H1 (cell line): ENCODE data around the gene TMEM163. TPM values are rescaled to one million over a fixed set of nuclear protein-coding genes. Genes with fewer than 3 reads are reported as not detected.
A peak's percentile ranks its signal among the peaks of the same experiment; 100 is the strongest.

Experiments used
- CTCF ChIA-PET: fragments of 300-600 bp; sonication (Branson Sonifier 250); formaldehyde crosslinking; loops from one replicate; lab custom pipeline; 2021; ENCODE audit not compliant: partially characterized antibody; lab: Charles Lee
- POLR2A ChIA-PET: fragments of 300-600 bp; sonication (Branson Sonifier 250); formaldehyde crosslinking; loops from one replicate; lab custom pipeline; 2021; ENCODE audit warnings: inconsistent platforms; ENCODE audit not compliant: partially characterized antibody; lab: Charles Lee
- DNase-seq, 2 experiments: peaks; one replicate each; pipeline versions ENCODE4 v3.0.0 to v3.0.0-alpha.2; 2010 to 2022; ENCODE audit warnings: low spot score in 2 of 2, low read depth in 1 of 2, mixed read lengths in 1 of 2
- FAIRE-seq: peaks from 2 replicates; lab custom pipeline; 2011; peaks lifted over from hg19 to GRCh38; lab: Jason Lieb, UNC
- H2AFZ ChIP-seq: 2 replicates; pipeline ENCODE4 v1.8.1; 2012; ENCODE audit warnings: low read length, inconsistent platforms
- H2AK5ac ChIP-seq: 2 replicates; pipeline ENCODE4 v1.6.1; 2013; ENCODE audit warnings: low read depth, low read length
- H2BK120ac ChIP-seq: replicated peaks from 2 replicates; pipeline ENCODE3; 2013; ENCODE audit warnings: low read depth, low read length, inconsistent platforms
- H2BK12ac ChIP-seq: 2 replicates; pipeline ENCODE4 v1.6.1; 2013; ENCODE audit warnings: low read depth, low read length
- H2BK15ac ChIP-seq: 2 replicates; pipeline ENCODE4 v1.6.1; 2013; ENCODE audit warnings: low read length
- H2BK20ac ChIP-seq: 2 replicates; pipeline ENCODE4 v1.6.1; 2013; ENCODE audit warnings: low read length
- H2BK5ac ChIP-seq: 2 replicates; pipeline ENCODE4 v1.6.1; 2013; ENCODE audit warnings: low read depth, low read length
- H3K14ac ChIP-seq: 2 replicates; pipeline ENCODE4 v1.6.1; 2013; ENCODE audit warnings: inconsistent platforms; ENCODE audit not compliant: insufficient read length
- H3K18ac ChIP-seq: 2 replicates; pipeline ENCODE4 v1.6.1; 2013; ENCODE audit warnings: low read length; ENCODE audit errors: extremely low read depth
- H3K23ac ChIP-seq: 2 replicates; pipeline ENCODE4 v1.6.1; 2013; ENCODE audit warnings: inconsistent platforms; ENCODE audit not compliant: insufficient read length
- H3K23me2 ChIP-seq: 2 replicates; pipeline ENCODE4 v1.6.1; 2013; ENCODE audit warnings: low read depth, low read length
- H3K27ac ChIP-seq: 2 replicates; pipeline ENCODE4 v1.6.1; 2011; ENCODE audit warnings: low read depth, low read length, inconsistent platforms
- H3K27me3 ChIP-seq, 4 experiments: replicated peaks in 1 of 4; 1 replicate in 1 of 4; 2 replicates in 3 of 4; pipeline versions ENCODE4 v1.6.1 to v1.8.1; 2011 to 2013; ENCODE audit warnings: low read length in 3 of 4, mild to moderate bottlenecking in 3 of 4, inconsistent platforms in 2 of 4, mixed read lengths in 2 of 4, moderate library complexity in 1 of 4; ENCODE audit not compliant: control insufficient read depth in 3 of 4, insufficient read depth in 3 of 4; ENCODE audit errors: extremely low read depth in 1 of 4
- H3K36me3 ChIP-seq, 4 experiments: 2 replicates each; pipeline versions ENCODE4 v1.6.1 to v1.8.1; 2011 to 2013; ENCODE audit warnings: mild to moderate bottlenecking in 4 of 4, low read length in 3 of 4, moderate library complexity in 2 of 4, control low read depth in 1 of 4, inconsistent platforms in 1 of 4; ENCODE audit not compliant: insufficient read depth in 4 of 4, control insufficient read depth in 2 of 4
- H3K4ac ChIP-seq: replicated peaks from 2 replicates; pipeline ENCODE3; 2013; ENCODE audit warnings: low read length, low read depth, mixed read lengths, inconsistent platforms; ENCODE audit not compliant: insufficient read length
- H3K4me1 ChIP-seq, 4 experiments: replicated peaks in 1 of 4; 1 replicate in 1 of 4; 2 replicates in 3 of 4; pipeline versions ENCODE4 v1.6.1 to v1.8.1; 2011 to 2013; ENCODE audit warnings: low read length in 3 of 4, inconsistent platforms in 2 of 4, mixed read lengths in 1 of 4; ENCODE audit not compliant: insufficient read depth in 4 of 4, control insufficient read depth in 3 of 4
- H3K4me2 ChIP-seq, 2 experiments: 2 replicates each; pipeline versions ENCODE4 v1.6.1 to v1.8.1; 2011 to 2013; ENCODE audit warnings: low read depth in 2 of 2, low read length in 2 of 2, control low read depth in 1 of 2, inconsistent platforms in 1 of 2, mild to moderate bottlenecking in 1 of 2; ENCODE audit not compliant: insufficient read depth in 1 of 2
- H3K4me3 ChIP-seq, 4 experiments: fragments of 200-600, 300-600 bp in 1 of 4; sonication (generic), shearing (Covaris generic), sonication (Bioruptor Twin) in 1 of 4; 2 replicates each; pipeline versions ENCODE4 v1.5.1 to v1.8.1; 2011 to 2016; ENCODE audit warnings: low read length in 4 of 4, low read depth in 3 of 4, control low read depth in 2 of 4, inconsistent platforms in 2 of 4, mild to moderate bottlenecking in 2 of 4, mixed read lengths in 1 of 4, moderate library complexity in 1 of 4; ENCODE audit not compliant: insufficient read depth in 2 of 4; ENCODE audit errors: extremely low read depth in 1 of 4
- H3K56ac ChIP-seq: replicated peaks from 2 replicates; pipeline ENCODE3; 2013; ENCODE audit warnings: low read depth, mild to moderate bottlenecking, mixed read lengths, low read length, inconsistent platforms; ENCODE audit not compliant: insufficient read length
- H3K79me1 ChIP-seq: 2 replicates; pipeline ENCODE4 v1.6.1; 2013; ENCODE audit warnings: low read depth, low read length, control low read depth
- H3K79me2 ChIP-seq, 2 experiments: 2 replicates each; pipeline versions ENCODE4 v1.6.1 to v1.8.1; 2012 to 2013; ENCODE audit warnings: low read length in 2 of 2, mild to moderate bottlenecking in 2 of 2, inconsistent platforms in 1 of 2; ENCODE audit not compliant: insufficient read depth in 2 of 2, control insufficient read depth in 1 of 2
- H3K9ac ChIP-seq, 4 experiments: replicated peaks in 1 of 4; 1 replicate in 1 of 4; 2 replicates in 3 of 4; pipeline versions ENCODE4 v1.6.1 to v1.8.1; 2011 to 2013; ENCODE audit warnings: low read depth in 3 of 4, low read length in 3 of 4, control low read depth in 2 of 4, mild to moderate bottlenecking in 2 of 4, moderate library complexity in 2 of 4, inconsistent platforms in 1 of 4; ENCODE audit errors: extremely low read depth in 1 of 4
- H3K9me3 ChIP-seq, 2 experiments: 2 replicates each; pipeline versions ENCODE4 v1.6.1 to v1.8.1; 2012 to 2013; ENCODE audit warnings: mild to moderate bottlenecking in 2 of 2, moderate library complexity in 2 of 2, control low read depth in 1 of 2, inconsistent platforms in 1 of 2, low read depth in 1 of 2, low read length in 1 of 2, mixed read lengths in 1 of 2; ENCODE audit not compliant: insufficient read depth in 2 of 2
- H4K20me1 ChIP-seq, 2 experiments: replicated peaks in 1 of 2; 2 replicates each; pipeline versions ENCODE3 to v1.8.1; 2011 to 2013; ENCODE audit warnings: inconsistent platforms in 2 of 2, low read length in 2 of 2, mild to moderate bottlenecking in 1 of 2; ENCODE audit not compliant: insufficient read depth in 2 of 2, control insufficient read depth in 1 of 2
- H4K5ac ChIP-seq: 2 replicates; pipeline ENCODE4 v1.6.1; 2013; ENCODE audit warnings: low read length, low read depth, mixed read lengths, inconsistent platforms; ENCODE audit not compliant: insufficient read length
- H4K8ac ChIP-seq: 2 replicates; pipeline ENCODE4 v1.8.0; 2013; ENCODE audit warnings: mild to moderate bottlenecking, moderate library complexity, low read length, inconsistent platforms; ENCODE audit not compliant: insufficient read depth; ENCODE audit errors: extremely low read depth
- H4K91ac ChIP-seq: replicated peaks from 2 replicates; pipeline ENCODE3; 2013; ENCODE audit warnings: low read length, mixed read lengths, inconsistent platforms; ENCODE audit not compliant: insufficient read length
- CTCF ChIP-seq, 3 experiments: IDR thresholded peaks; 1 replicate in 2 of 3; 2 replicates in 1 of 3; pipeline versions ENCODE4 v1.5.1 to v1.6.1; 2011; ENCODE audit warnings: low read length in 3 of 3, mild to moderate bottlenecking in 3 of 3, inconsistent platforms in 2 of 3, low read depth in 1 of 3, moderate library complexity in 1 of 3; ENCODE audit not compliant: insufficient read depth in 1 of 3; ENCODE audit errors: control extremely low read depth in 1 of 3
- RAD21 ChIP-seq, 2 experiments: IDR thresholded peaks in 1 of 2; conservative IDR thresholded peaks in 1 of 2; 2 replicates each; pipeline ENCODE4 v1.6.1; 2011; ENCODE audit warnings: low read depth in 2 of 2, low read length in 2 of 2, improper control_type of control experiment in 1 of 2, inconsistent platforms in 1 of 2, mild to moderate bottlenecking in 1 of 2, moderate library complexity in 1 of 2
- SAP30 ChIP-seq: fragments of 300-600 bp; sonication (generic); IDR thresholded peaks from 2 replicates; pipeline ENCODE4 v1.7.1; 2012; ENCODE audit warnings: low read length, moderate library complexity, mild to moderate bottlenecking, inconsistent platforms; ENCODE audit not compliant: insufficient read depth, insufficient replicate concordance
- YY1 ChIP-seq: IDR thresholded peaks from 2 replicates; pipeline ENCODE4 v1.6.1; 2011; ENCODE audit warnings: low read depth, mild to moderate bottlenecking, low read length
- WGBS, 2 experiments: shearing (Covaris generic) in 1 of 2; methylation state at CpG; one replicate each; pipeline versions ENCODE4 v1.1.6 to v1.1.7; 2013 to 2015; ENCODE audit warnings: low lambda C conversion rate in 2 of 2, mixed read lengths in 2 of 2, inconsistent platforms in 1 of 2, low coverage in 1 of 2, missing lambda C conversion rate in 1 of 2; ENCODE audit not compliant: insufficient replicate concordance in 2 of 2, insufficient coverage in 1 of 2, insufficient read length in 1 of 2; ENCODE audit errors: extremely low coverage in 1 of 2, missing lambda C conversion rate in 1 of 2; 5-methylcytosine and 5-hydroxymethylcytosine counted together
- polyA plus RNA-seq, 7 experiments: library from polyadenylated mRNA; depleted of rRNA in 3 of 7; stranded (reverse) in 5 of 7; unstranded in 2 of 7; fragments of >200 nt in 5 of 7; fragments of 200-250 nt in 2 of 7; gene quantifications; 1 replicate in 5 of 7; 2 replicates in 1 of 7; 4 replicates in 1 of 7; pipeline versions ENCODE4 v1.2.1 to v1.2.3, GENCODE V29; 2011 to 2013; ENCODE audit warnings: missing spikeins in 2 of 7, mixed read lengths in 2 of 7
- total RNA-seq: library from RNA; stranded (reverse); fragmentation: NEBNext Ultra II Directional; extraction: Animal tissue kit (Norgen Biotek cat#: 25700); gene quantifications from 2 replicates; pipeline ENCODE4 v1.2.1, GENCODE V29; 2021

The TMEM163 gene
- total and polyA plus RNA-seq, 2 of the 8 experiments (the other 6 are each of a cell fraction or from before 2014, with no cell fraction given), result 2.8 to 3.2 TPM

- no peaks in the 10 kb centered on the region for H3K79me1 ChIP-seq
- H4K91ac ChIP-seq, result no peak overlapping the region
- 62% methylated on average over 12 of the region's 12 CpGs; no CpG with 5 or more reads in 1 of the 2 experiments for WGBS, 2 experiments
- H3K4me3 ChIP-seq, result no peak overlapping the region
- H3K23ac ChIP-seq, result no peak overlapping the region
- H3K4me2 ChIP-seq, result no peak overlapping the region
- no peak overlapping the region for H4K5ac ChIP-seq
- H2BK120ac ChIP-seq, result no peak overlapping the region
- no peak for FAIRE-seq
- no peaks in the 10 kb centered on the region for H3K9me3 ChIP-seq
- H4K20me1 ChIP-seq, result no peaks in the 10 kb centered on the region
- DNase-seq, result peak in 1 of 2 experiments; percentile 68
- H3K23me2 ChIP-seq, result no peaks in the 10 kb centered on the region
- no peak overlapping the region for H3K14ac ChIP-seq
- no peak overlapping the region for H4K8ac ChIP-seq
- no peak overlapping the region for H2AFZ ChIP-seq
- H3K4me1 ChIP-seq, result no peaks in the 10 kb centered on the region
- TF ChIP-seq RAD21 (IDR thresholded peaks at IDR 0.05 in 1 of 2, conservative IDR thresholded peaks at IDR 0.05 in 1 of 2; ENCODE audit: low read depth in 2 of 2, low read length in 2 of 2) (peak; percentile 64 to 67), CTCF (IDR thresholded peaks at IDR 0.05; ENCODE audit: control extremely low read depth in 1 of 3, insufficient read depth in 1 of 3, low read depth in 1 of 3, low read length in 3 of 3) (peak; percentile 47 to 64 (median 63)), YY1 (no peak), SAP30 (no peak)
- TF ChIP-seq, all 59 proteins: peak for 2
- Histone ChIP-seq H2BK15ac (no peak overlapping the region), H2BK12ac (no peak overlapping the region), H3K18ac (no peak overlapping the region), H2BK5ac (no peak overlapping the region), H3K4ac (no peak overlapping the region), H3K56ac (no peak overlapping the region), H3K27ac (no peak overlapping the region), H3K9ac (no peak overlapping the region), H2AK5ac (no peak overlapping the region), H3K36me3 (no peaks in the 10 kb centered on the region; a peak in 2 of 8 replicates), H3K79me2 (no peaks in the 10 kb centered on the region; a peak in 1 of 4 replicates), H3K27me3 (no peaks in the 10 kb centered on the region), H2BK20ac (no peak overlapping the region)
- ChIA-PET CTCF (interaction anchor here (0.8 to 3.1 kb wide), 31 partner anchors 8 to 244 kb away, joined by 3 to 11 read pairs (median 5); partner anchors contain the start of gene TMEM163), POLR2A (interaction anchor here (1.0 kb wide), 1 partner anchor 48 kb away, joined by 3 read pairs; no protein-coding TSS in a partner anchor)
Observed at GRCh38 chr2:134657650-134658250, 61.0 kb downstream of the TMEM163 start.
